GM13977 (cell line): ENCODE data around the gene MATCAP1.
A peak's percentile ranks its signal among the peaks of the same experiment; 100 is the strongest.

Experiments used
- DNase-seq: peaks from one replicate; pipeline ENCODE4 v3.0.0; 2012; ENCODE audit warnings: low spot score
- in situ Hi-C: fragments of 300-500 bp; cut with MboI; formaldehyde crosslinking; loops from one replicate; pipeline ENCODE4 v1.12.0; 2022; ENCODE audit warnings: low sequenced_read_pairs, low pct_unique_long_range_greater_than_20kb, mixed read lengths, inconsistent platforms; ENCODE audit not compliant: unreplicated experiment
- TF ChIP-seq, protein P1 (sequence below): IDR thresholded peaks from 2 replicates; pipeline ENCODE4 v1.5.1; 2012; ENCODE audit warnings: mild to moderate bottlenecking, control low read depth; ENCODE audit not compliant: insufficient read depth; ENCODE audit errors: extremely low read depth, missing control alignments

Gene MATCAP1

DNA sequence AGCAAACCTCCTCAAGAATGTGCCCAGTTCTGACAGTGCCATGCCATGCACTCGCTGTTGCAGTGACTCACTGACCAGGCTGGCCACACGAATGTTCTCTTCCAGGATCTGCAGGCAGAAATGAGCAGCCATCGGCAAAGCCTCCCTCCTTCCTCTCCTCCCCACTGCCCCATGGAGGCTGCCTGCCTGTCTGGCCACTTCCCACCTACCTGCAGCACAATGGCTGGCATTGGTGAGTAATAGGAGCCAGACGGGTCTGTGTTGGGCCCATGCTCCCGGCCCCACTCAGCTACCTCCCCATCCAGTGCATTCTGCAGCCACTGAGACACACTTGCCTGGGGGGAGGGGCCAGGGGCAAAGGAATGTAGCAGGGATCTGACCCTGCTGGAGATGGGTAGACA lies 2.8 kb upstream of the MATCAP1 start:
- no peak for DNase-seq
- in situ Hi-C loops: no loop called here
- TF ChIP-seq, protein P1, sequence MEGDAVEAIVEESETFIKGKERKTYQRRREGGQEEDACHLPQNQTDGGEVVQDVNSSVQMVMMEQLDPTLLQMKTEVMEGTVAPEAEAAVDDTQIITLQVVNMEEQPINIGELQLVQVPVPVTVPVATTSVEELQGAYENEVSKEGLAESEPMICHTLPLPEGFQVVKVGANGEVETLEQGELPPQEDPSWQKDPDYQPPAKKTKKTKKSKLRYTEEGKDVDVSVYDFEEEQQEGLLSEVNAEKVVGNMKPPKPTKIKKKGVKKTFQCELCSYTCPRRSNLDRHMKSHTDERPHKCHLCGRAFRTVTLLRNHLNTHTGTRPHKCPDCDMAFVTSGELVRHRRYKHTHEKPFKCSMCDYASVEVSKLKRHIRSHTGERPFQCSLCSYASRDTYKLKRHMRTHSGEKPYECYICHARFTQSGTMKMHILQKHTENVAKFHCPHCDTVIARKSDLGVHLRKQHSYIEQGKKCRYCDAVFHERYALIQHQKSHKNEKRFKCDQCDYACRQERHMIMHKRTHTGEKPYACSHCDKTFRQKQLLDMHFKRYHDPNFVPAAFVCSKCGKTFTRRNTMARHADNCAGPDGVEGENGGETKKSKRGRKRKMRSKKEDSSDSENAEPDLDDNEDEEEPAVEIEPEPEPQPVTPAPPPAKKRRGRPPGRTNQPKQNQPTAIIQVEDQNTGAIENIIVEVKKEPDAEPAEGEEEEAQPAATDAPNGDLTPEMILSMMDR: no peak

DNA sequence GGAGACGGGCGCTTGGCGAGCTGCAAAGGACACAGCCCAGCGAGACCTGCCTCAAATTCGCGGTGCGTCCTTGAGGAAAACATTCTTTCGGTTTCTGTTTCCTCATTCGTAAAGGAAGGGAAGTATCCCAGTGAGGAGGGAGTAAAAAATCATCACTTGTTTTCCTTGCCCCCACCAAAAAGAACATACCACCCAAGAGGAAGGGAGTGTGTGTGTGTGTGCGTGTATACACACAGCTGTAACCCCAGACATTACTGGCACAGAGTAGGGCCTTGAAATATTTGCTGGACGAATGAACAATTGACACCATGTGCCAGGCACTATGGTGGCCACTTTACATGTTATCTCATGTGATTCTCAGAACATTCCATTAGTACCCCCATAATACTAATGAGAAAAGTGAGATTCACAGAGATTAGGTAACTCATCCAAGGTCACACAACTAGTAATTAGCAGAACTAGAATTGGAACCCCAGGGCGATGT lies 1.9 kb upstream of the MATCAP1 start:
- DNase-seq: no peak
- TF ChIP-seq, protein P1: no peak
- in situ Hi-C loops: no loop called here

DNA sequence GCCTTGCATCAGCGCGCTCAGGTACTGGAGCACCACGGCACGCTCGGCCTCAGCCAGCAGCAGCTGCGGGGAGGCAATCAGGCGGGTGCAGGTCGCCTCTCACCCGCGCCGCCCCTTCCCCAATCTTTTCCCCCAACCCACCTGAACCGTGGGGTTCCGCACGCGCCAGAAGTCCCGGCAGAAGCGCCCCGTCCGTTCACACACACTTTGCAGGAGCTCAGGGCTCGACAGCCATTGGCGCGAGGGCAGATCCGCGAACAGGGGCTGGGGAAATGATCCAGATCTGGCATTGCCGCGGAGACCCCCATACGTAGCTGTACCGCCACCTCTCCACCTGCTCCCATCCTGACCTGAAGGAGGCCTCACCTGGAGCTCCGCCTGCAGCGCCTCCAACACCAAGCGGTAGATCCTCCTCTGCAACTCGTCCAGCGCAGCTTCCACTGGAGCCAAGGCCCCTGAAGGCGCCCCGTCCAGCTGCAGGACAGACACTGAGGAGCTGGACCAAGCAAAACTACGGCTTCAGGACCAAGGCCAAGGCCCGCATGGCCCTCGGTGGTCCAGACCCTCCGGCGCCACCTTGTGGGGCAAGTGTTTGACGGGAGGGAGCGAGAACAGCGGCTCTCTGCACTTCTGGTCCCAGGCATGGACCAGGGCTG lies 1.4 kb upstream of the MATCAP1 start:
- peak; percentile 85 for DNase-seq
- TF ChIP-seq, protein P1: peak; percentile 97
- in situ Hi-C loops: no loop called here

DNA sequence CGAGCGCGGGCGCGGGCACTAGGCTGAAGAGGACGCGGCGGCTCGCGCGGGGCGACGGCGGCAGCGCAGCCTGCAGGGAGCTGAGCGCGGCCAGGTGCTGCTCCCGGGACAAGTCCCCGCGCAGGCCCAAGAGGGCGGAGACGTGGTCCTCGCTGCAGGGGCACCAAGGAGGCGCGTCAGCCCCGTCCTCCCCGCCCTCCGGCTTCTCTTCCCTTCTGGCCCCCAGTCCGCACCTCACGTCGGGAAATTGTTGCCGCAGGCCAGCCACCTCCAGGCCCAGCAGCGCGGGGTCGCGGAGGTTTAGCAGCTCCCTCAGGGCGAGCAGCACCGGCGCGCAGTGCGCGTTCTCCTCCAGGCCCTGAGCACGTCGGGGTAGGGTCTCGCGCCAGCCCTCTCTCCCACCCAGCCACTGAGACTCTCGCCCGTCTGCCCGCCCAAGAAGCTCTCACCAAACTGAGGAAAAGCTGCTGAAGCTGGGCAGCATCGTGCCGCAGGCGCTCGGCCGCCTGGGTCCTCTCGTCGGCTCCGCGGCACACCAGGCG lies 761 bp upstream of the MATCAP1 start:
- TF ChIP-seq, protein P1: no peak
- DNase-seq: no peak
- in situ Hi-C loops: no loop called here

DNA sequence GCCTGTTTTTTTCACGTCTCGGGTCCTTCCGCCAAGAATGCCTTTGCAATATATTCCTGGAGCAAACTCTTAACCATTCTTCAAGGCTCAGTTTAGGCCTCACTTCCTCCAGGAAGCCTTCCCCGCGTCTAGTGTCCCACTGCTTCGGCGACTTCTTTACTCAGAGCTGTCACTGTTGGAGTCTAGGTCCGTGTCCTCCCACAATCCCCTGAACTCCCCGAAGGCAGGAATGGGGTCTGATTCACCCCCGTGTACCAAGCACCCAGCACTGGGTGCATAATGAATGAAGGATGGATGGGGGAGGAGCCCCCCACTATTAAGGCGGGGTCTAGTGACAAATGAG lies 508 bp downstream of the MATCAP1 start:
- TF ChIP-seq, protein P1: no peak
- in situ Hi-C loops: no loop called here
- DNase-seq: no peak

DNA sequence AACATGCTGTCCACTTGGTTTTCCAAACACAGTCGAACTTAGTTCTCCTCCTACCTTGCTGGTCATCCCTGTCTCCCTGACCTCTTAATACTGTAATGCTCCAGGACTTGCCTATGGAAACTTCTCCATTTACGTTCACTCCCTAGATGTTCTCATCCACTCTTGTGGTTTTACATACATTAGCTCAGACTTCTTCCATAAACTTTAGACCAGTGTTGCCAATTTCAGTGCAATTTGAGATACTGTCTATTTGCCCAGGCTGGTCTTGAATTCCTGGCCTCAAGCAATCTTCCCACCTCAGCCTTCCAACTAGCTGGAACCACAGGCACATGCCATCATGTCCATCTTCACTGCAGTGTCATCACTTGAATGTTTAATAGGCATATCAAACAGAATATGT lies 1.5 kb downstream of the MATCAP1 start:
- TF ChIP-seq, protein P1: no peak
- DNase-seq: no peak
- in situ Hi-C loops: no loop called here
